ENCODE results near the gene PLXND1.

Gene PLXND1

DNA sequence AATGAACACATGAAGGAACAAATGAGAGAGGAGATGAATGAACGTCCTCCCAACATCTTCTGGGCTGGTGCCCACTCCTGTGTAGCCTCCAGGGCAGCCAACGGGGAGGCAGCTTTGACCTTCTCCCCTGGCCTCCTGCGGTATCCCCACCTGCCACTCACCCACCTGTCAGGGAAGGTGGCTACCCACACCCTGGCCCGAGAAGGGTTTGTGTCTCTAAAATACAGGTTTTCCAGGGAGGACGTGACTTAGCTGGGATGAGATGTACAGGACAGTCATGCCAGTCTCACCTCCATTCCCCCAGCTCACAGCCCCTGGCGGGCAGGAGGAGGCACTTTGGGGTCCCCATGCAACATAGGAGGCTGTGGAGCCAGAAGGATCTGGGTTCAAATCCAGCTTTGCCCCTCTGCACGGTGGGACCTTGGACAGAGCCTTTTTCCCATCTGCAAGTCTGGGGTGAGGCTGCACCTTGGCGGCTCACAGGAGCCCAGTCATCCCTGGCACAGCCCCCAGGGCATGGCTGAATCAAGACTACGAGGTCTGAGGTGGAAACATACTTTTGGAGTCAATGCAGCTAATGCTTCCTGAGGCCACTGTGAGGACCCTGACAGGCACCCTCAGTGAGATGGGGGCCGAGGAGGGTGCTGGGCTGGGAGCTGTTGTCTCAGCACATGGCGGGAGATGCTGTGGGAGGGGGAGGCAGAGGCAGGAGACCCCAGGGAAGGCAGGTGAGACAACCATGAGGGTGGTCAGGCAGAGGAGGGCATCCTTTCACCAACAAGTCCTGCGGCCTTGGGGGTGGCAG lies 11.1 kb upstream of the PLXND1 start:
- H3K4me1 ChIP-seq (ENCODE audit: low read length) = peaks cover 19% of the 10 kb centered on the region

DNA sequence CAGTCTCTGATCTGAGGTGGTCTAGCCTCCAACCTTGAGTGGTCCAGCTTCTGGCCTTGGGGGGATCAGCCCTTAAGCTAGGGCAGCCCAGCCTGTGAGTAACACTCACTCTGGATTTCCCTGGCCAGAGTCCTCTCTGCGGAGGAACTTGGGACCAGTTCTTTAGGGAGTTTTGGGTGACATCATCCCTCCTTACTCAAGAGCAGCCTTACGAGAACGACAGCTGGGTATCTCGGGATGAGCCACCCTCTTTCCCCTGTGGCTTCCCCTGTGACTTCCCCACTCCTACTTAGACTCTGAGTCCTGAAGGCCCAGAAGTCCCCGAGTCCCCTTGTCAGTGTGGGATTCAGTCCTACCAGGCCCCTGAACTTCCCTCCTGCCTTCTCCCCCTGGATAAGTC lies 10.2 kb upstream of the PLXND1 start:
- no peak for TF ChIP-seq EZH2phosphoT487 (IDR thresholded peaks at IDR 0.05; ENCODE audit: low read depth)
- TF ChIP-seq, protein P1, sequence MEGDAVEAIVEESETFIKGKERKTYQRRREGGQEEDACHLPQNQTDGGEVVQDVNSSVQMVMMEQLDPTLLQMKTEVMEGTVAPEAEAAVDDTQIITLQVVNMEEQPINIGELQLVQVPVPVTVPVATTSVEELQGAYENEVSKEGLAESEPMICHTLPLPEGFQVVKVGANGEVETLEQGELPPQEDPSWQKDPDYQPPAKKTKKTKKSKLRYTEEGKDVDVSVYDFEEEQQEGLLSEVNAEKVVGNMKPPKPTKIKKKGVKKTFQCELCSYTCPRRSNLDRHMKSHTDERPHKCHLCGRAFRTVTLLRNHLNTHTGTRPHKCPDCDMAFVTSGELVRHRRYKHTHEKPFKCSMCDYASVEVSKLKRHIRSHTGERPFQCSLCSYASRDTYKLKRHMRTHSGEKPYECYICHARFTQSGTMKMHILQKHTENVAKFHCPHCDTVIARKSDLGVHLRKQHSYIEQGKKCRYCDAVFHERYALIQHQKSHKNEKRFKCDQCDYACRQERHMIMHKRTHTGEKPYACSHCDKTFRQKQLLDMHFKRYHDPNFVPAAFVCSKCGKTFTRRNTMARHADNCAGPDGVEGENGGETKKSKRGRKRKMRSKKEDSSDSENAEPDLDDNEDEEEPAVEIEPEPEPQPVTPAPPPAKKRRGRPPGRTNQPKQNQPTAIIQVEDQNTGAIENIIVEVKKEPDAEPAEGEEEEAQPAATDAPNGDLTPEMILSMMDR (IDR thresholded peaks at IDR 0.05; ENCODE audit: low read depth, low read length) = no peak
- Histone ChIP-seq H3K27me3 (ENCODE audit: low read depth, low read length) (no peaks in the 10 kb centered on the region), H3K9ac (ENCODE audit: low read length) (no peak overlapping the region), H3K4me2 (ENCODE audit: low read length) (no peak overlapping the region), H3K79me2 (ENCODE audit: low read length) (no peaks in the 10 kb centered on the region), H3K9me3 (ENCODE audit: insufficient read depth, low read length) (no peaks in the 10 kb centered on the region), H3K36me3 (replicated peaks; ENCODE audit: low read depth, low read length) (no peaks in the 10 kb centered on the region), H2AFZ (ENCODE audit: low read depth, low read length) (no peak overlapping the region), H3K4me1 (ENCODE audit: low read length) (peaks cover 19% of the 10 kb centered on the region), H4K20me1 (ENCODE audit: insufficient read depth, low read length) (no peaks in the 10 kb centered on the region), H3K27ac (ENCODE audit: low read length) (no peak overlapping the region), H3K4me3 (ENCODE audit: low read length) (no peak overlapping the region)

More for the DNA sequence above, 11.1 kb upstream of the PLXND1 start:
- no peak overlapping the region for H3K27ac ChIP-seq (ENCODE audit: low read length)
- H3K79me2 ChIP-seq (ENCODE audit: low read length) = no peaks in the 10 kb centered on the region
- no peaks in the 10 kb centered on the region for H4K20me1 ChIP-seq (ENCODE audit: insufficient read depth, low read length)
- no peaks in the 10 kb centered on the region for H3K27me3 ChIP-seq (ENCODE audit: low read depth, low read length)
- no peaks in the 10 kb centered on the region for H3K36me3 ChIP-seq (replicated peaks; ENCODE audit: low read depth, low read length)
- no peaks in the 10 kb centered on the region for H3K9me3 ChIP-seq (ENCODE audit: insufficient read depth, low read length)
- TF ChIP-seq EZH2phosphoT487 (IDR thresholded peaks at IDR 0.05; ENCODE audit: low read depth) = no peak
- TF ChIP-seq, protein P1 (IDR thresholded peaks at IDR 0.05; ENCODE audit: low read depth, low read length) = no peak
- no peak overlapping the region for H3K4me2 ChIP-seq (ENCODE audit: low read length)
- no peak overlapping the region for H2AFZ ChIP-seq (ENCODE audit: low read depth, low read length)
- H3K4me3 ChIP-seq (ENCODE audit: low read length) = no peak overlapping the region
- no peak overlapping the region for H3K9ac ChIP-seq (ENCODE audit: low read length)

DNA sequence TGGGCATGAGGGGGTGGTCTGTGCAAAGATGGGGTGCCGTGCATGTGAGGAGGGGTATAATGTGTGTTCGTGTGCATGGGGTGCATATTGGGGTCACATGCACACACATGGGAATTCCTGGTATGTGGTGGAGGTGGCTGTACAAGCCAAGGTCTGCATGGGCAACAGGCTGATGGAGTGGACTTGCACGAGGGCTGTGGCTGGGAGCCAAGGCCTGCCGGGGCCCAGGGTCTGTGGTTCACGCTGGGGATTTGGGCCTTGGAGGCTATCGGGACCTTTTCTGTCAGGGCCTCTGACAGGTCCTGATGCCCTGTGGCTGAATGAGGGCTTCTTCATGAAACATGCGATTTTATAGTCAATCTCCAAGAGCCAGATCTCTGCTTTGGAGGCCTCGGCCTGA lies 9.8 kb upstream of the PLXND1 start:
- no peaks in the 10 kb centered on the region for H4K20me1 ChIP-seq (ENCODE audit: insufficient read depth, low read length)
- no peak overlapping the region for H3K27ac ChIP-seq (ENCODE audit: low read length)
- no peaks in the 10 kb centered on the region for H3K79me2 ChIP-seq (ENCODE audit: low read length)
- no peak overlapping the region for H3K4me3 ChIP-seq (ENCODE audit: low read length)
- no peaks in the 10 kb centered on the region for H3K9me3 ChIP-seq (ENCODE audit: insufficient read depth, low read length)
- H2AFZ ChIP-seq (ENCODE audit: low read depth, low read length) = no peak overlapping the region
- no peaks in the 10 kb centered on the region for H3K36me3 ChIP-seq (replicated peaks; ENCODE audit: low read depth, low read length)
- H3K4me2 ChIP-seq (ENCODE audit: low read length) = no peak overlapping the region
- no peak overlapping the region for H3K9ac ChIP-seq (ENCODE audit: low read length)
- no peak for TF ChIP-seq EZH2phosphoT487 (IDR thresholded peaks at IDR 0.05; ENCODE audit: low read depth)
- TF ChIP-seq, protein P1 (IDR thresholded peaks at IDR 0.05; ENCODE audit: low read depth, low read length) = no peak
- H3K4me1 ChIP-seq (ENCODE audit: low read length) = peaks cover 19% of the 10 kb centered on the region
- H3K27me3 ChIP-seq (ENCODE audit: low read depth, low read length) = no peaks in the 10 kb centered on the region

DNA sequence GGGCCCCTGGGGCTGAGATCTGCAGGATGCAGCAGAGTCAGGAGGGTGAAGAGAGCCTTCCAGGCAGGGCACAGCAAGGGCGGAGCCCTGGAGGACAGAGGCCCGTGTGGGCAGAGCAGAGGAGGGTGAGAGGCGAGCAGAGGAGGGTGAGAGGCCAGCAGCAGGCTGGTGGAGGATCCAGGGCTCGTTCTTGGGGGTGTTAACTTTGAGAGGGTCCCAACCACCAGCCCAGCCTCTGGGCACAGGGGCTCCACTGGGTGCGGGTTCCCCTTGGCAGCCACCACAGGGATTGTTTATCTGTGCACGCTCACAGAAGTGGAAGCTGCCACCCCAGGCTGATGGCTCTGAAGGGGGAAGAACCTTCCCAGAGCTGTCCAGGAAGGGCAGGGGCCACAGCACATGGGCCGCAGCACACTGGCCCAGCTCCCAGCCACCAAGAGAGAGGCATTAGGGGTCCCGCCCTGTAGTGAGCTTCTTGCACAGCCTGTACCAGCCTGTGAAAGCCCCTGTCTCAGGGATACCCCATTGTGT lies 9.3 kb upstream of the PLXND1 start:
- Histone ChIP-seq H3K4me1 (ENCODE audit: low read length) (peaks cover 19% of the 10 kb centered on the region), H3K9ac (ENCODE audit: low read length) (no peak overlapping the region), H3K4me3 (ENCODE audit: low read length) (no peak overlapping the region), H3K79me2 (ENCODE audit: low read length) (no peaks in the 10 kb centered on the region), H3K9me3 (ENCODE audit: insufficient read depth, low read length) (no peaks in the 10 kb centered on the region), H2AFZ (ENCODE audit: low read depth, low read length) (no peak overlapping the region), H3K27ac (ENCODE audit: low read length) (no peak overlapping the region), H3K36me3 (replicated peaks; ENCODE audit: low read depth, low read length) (no peaks in the 10 kb centered on the region), H3K4me2 (ENCODE audit: low read length) (no peak overlapping the region), H3K27me3 (ENCODE audit: low read depth, low read length) (no peaks in the 10 kb centered on the region), H4K20me1 (ENCODE audit: insufficient read depth, low read length) (no peaks in the 10 kb centered on the region)
- TF ChIP-seq, protein P1 (IDR thresholded peaks at IDR 0.05; ENCODE audit: low read depth, low read length) = no peak
- TF ChIP-seq EZH2phosphoT487 (IDR thresholded peaks at IDR 0.05; ENCODE audit: low read depth) = no peak
